HEK293T (cell line): ENCODE data around the gene ITIH1.

ENCODE experiments used
- CTCF ChIA-PET: fragments of 350-600 bp; formaldehyde crosslinking; extraction: SDS; loops from one replicate; lab custom pipeline; 2021; ENCODE audit warnings: antibody characterized with exemption, inconsistent platforms; lab: Yijun Ruan, JAX
- POLR2A ChIA-PET: fragments of 350-600 bp; formaldehyde crosslinking; extraction: SDS; loops from one replicate; lab custom pipeline; 2020; ENCODE audit warnings: antibody characterized with exemption, inconsistent platforms; lab: Yijun Ruan, JAX
- DNase-seq: peaks from one replicate; pipeline ENCODE4 v3.0.0; 2012; ENCODE audit warnings: mixed read lengths; ENCODE audit errors: extremely low spot score
- ARNT ChIP-seq: fragments of 450-650 bp; IDR thresholded peaks from 2 replicates; pipeline ENCODE4 v1.6.1; 2017; ENCODE audit warnings: mild to moderate bottlenecking
- BHLHE40 ChIP-seq: fragments of 450-650 bp; IDR thresholded peaks from 2 replicates; pipeline ENCODE4 v1.6.1; 2016; ENCODE audit warnings: mild to moderate bottlenecking, moderate library complexity, borderline replicate concordance
- CTBP1 ChIP-seq: fragments of 450-650 bp; IDR thresholded peaks from 2 replicates; pipeline ENCODE4 v1.6.1; 2016; ENCODE audit warnings: borderline replicate concordance
- ELF4 ChIP-seq: fragments of 450-650 bp; IDR thresholded peaks from 2 replicates; pipeline ENCODE4 v1.6.1; 2017; ENCODE audit warnings: antibody characterized with exemption
- FOXA1 ChIP-seq: fragments of 450-650 bp; IDR thresholded peaks from 2 replicates; pipeline ENCODE4 v1.6.1; 2016; ENCODE audit warnings: mild to moderate bottlenecking
- FOXK2 ChIP-seq: fragments of 450-650 bp; IDR thresholded peaks from 2 replicates; pipeline ENCODE4 v1.6.1; 2016; ENCODE audit warnings: mild to moderate bottlenecking
- FOXM1 ChIP-seq: fragments of 450-650 bp; IDR thresholded peaks from 2 replicates; pipeline ENCODE4 v1.6.1; 2017; ENCODE audit warnings: mild to moderate bottlenecking, borderline replicate concordance
- HDGF ChIP-seq: fragments of 450-650 bp; IDR thresholded peaks from 2 replicates; pipeline ENCODE4 v1.6.1; 2017; ENCODE audit warnings: antibody characterized with exemption, borderline replicate concordance
- L3MBTL2 ChIP-seq: fragments of 450-650 bp; conservative IDR thresholded peaks from 2 replicates; pipeline ENCODE4 v1.6.1; 2016; ENCODE audit warnings: mild to moderate bottlenecking
- LEF1 ChIP-seq: fragments of 450-650 bp; IDR thresholded peaks from 2 replicates; pipeline ENCODE4 v1.6.1; 2017; ENCODE audit warnings: mild to moderate bottlenecking, borderline replicate concordance
- NFRKB ChIP-seq: fragments of 450-650 bp; IDR thresholded peaks from 2 replicates; pipeline ENCODE4 v1.6.1; 2016; ENCODE audit warnings: mild to moderate bottlenecking, moderate library complexity
- PKNOX1 ChIP-seq: fragments of 450-650 bp; IDR thresholded peaks from 2 replicates; pipeline ENCODE4 v1.6.1; 2016
- SP1 ChIP-seq: fragments of 450-650 bp; IDR thresholded peaks from 2 replicates; pipeline ENCODE4 v1.6.1; 2017
- SUZ12 ChIP-seq: fragments of 450-650 bp; IDR thresholded peaks from 2 replicates; pipeline ENCODE4 v1.6.1; 2016; ENCODE audit warnings: mild to moderate bottlenecking
- TARDBP ChIP-seq: fragments of 450-650 bp; IDR thresholded peaks from 2 replicates; pipeline ENCODE4 v1.6.1; 2016
- ZNF384 ChIP-seq: fragments of 450-650 bp; IDR thresholded peaks from 2 replicates; pipeline ENCODE4 v1.6.1; 2016

ITIH1 gene

GRCh38 chr3:52784931-52785590 lies 7.7 kb downstream of the ITIH1 start:
- ChIA-PET POLR2A (interaction anchor here (4.8 kb wide), 1 partner anchor 14 kb away, joined by 17 read pairs; the partner anchor contains the start of gene NEK4), CTCF (interaction anchor here (2.1 kb wide), 1 partner anchor 13 kb away, joined by 5 read pairs; no protein-coding TSS in a partner anchor)
- no peak for DNase-seq

DNA sequence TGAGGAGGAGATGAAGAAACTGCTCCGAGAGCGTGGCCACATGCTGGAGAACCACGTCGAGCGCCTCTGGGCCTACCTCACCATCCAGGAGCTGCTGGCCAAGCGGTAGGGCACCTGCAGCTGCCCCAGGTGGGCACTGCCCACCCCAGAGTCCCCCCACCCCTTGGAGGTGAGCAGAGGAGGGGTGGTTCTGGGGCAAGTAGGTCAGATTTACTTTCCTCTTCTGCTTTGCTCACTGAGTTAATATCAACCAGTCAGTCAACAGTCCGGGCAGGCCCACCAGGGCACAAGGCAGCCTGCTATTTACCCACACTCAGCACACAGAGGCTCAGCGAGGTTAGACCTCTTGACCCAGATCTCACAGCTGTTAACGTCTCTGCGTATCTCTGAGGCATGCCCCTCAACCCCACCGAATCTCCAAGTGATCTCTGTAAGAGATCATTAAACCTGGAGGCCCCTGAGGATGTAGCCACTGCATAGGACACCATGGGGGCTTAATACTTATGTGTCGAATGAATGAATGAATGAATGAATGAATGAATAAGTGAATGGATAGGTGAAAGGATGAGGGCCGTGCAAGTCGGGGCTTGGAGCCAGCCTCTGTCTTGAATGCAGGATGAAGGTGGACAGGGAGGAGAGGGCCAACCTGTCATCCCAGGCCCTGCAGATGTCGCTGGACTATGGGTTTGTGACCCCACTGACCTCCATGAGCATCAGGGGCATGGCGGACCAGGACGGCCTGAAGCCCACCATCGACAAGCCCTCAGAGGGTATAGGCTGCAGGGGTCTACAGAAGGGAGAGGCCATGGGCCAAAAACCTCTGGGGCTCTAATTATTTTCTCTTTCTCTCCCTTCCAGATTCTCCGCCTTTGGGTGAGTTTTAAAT lies 9.2 kb downstream of the ITIH1 start:
- ChIA-PET CTCF (interaction anchor here (2.1 kb wide), 1 partner anchor 12 kb away, joined by 5 read pairs; no protein-coding TSS in a partner anchor), POLR2A (interaction anchor here (4.8 kb wide), 1 partner anchor 16 kb away, joined by 17 read pairs; the partner anchor contains the start of gene NEK4)
- TF ChIP-seq TARDBP (no peak), BHLHE40 (no peak), HDGF (no peak), SUZ12 (no peak), ARNT (no peak), SP1 (no peak), LEF1 (no peak), NFRKB (no peak), FOXK2 (no peak), FOXA1 (no peak), ZNF384 (no peak), FOXM1 (no peak), CTBP1 (no peak)
- no peak for DNase-seq

More at GRCh38 chr3:52784931-52785590, 7.7 kb downstream of the ITIH1 start:
- TF ChIP-seq BHLHE40 (no peak), ARNT (no peak), ZNF384 (no peak), L3MBTL2 (no peak), CTBP1 (no peak), TARDBP (no peak), NFRKB (no peak), FOXA1 (no peak), SP1 (no peak), HDGF (no peak), FOXM1 (no peak), PKNOX1 (no peak), FOXK2 (no peak), ELF4 (no peak)

DNA sequence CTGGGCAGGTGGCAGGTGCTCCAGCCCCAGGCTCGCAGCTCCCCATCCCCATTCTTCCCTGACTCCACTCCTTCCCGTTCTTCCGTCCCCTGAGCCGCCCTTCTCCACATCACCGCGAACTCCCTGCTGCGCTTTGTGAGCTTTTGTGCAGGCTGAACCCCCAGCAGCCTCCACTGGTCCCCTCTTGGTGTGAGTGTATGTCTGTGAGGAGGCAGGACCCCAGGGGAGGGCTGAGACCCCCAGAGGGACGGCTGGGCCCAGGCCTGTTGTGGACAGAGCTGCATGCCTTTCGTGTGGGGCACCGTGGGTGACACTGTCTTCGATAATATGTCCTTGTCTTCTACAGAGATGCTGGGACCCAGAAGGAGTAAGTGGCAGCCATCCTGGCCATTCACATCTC lies 9.8 kb downstream of the ITIH1 start:
- no peak for DNase-seq
- TF ChIP-seq LEF1 (no peak), ZNF384 (no peak), SUZ12 (no peak), L3MBTL2 (no peak), FOXK2 (no peak), BHLHE40 (no peak), SP1 (no peak), TARDBP (no peak), ELF4 (no peak), ARNT (no peak), NFRKB (no peak), FOXA1 (no peak), CTBP1 (no peak), PKNOX1 (no peak), HDGF (no peak), FOXM1 (no peak)
- POLR2A ChIA-PET: interaction anchor here (4.8 kb wide), 1 partner anchor 16 kb away, joined by 17 read pairs; the partner anchor contains the start of gene NEK4
- CTCF ChIA-PET: interaction anchor here (0.7 to 1.2 kb wide), 2 partner anchors 11 to 34 kb away, joined by 3 to 4 read pairs; no protein-coding TSS in a partner anchor

DNA sequence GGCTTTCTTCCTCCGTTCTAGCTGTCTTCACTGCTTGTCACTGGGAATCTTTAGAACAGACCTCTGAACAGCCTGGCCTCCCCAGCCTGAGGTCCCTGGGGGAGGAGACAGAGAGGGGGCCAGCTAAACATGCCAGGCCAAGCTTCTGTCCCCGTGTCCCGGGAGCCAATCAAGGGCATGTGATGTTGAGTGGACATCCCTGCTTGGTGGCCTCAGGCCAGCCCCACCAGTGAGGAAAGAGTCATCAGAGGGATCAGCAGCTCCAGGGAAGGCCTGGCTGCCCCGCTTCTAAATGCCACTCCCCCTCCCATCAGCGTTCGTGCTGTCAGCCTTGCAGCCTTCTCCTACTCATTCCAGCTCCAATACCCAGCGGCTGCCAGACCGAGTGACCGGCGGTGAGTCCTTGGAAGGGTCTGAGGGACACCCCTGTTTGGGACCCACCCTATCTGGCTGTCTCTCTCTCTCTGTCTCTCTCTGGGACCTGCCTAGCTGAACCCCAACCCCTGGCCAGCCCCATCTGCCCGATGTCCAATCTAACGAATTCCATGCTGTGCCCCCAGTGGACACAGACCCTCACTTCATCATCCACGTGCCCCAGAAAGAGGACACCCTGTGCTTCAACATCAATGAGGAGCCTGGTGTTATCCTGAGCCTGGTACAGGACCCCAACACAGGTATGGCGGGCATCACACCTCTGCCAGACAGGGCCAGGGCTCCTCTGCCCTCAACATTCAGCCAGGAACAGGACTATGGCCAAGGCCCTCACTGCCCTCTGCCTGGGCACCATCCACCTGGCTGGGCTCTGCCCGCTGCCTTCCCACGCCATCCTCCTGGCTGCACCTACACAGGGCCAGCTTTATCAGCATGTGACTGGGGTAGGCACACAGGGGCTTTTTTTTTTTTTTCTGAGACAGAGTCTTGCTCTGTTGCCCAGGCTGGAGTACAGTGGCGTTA lies 10.6 kb downstream of the ITIH1 start:
- POLR2A ChIA-PET: interaction anchor here (4.8 kb wide), 1 partner anchor 17 kb away, joined by 17 read pairs; the partner anchor contains the start of gene NEK4
- CTCF ChIA-PET: interaction anchor here (0.7 to 1.2 kb wide), 2 partner anchors 12 to 33 kb away, joined by 3 to 4 read pairs; no protein-coding TSS in a partner anchor
- no peak for TF ChIP-seq CTBP1
- no peak for TF ChIP-seq FOXA1
- no peak for TF ChIP-seq PKNOX1
- no peak for TF ChIP-seq ELF4
- TF ChIP-seq SP1: no peak
- TF ChIP-seq SUZ12: no peak
- TF ChIP-seq ZNF384: no peak
- no peak for TF ChIP-seq HDGF
- TF ChIP-seq FOXM1: no peak
- no peak for TF ChIP-seq BHLHE40
- TF ChIP-seq ARNT: no peak
- TF ChIP-seq LEF1: no peak
- TF ChIP-seq TARDBP: no peak
- TF ChIP-seq L3MBTL2: no peak
- no peak for TF ChIP-seq FOXK2
- no peak for TF ChIP-seq NFRKB
- DNase-seq: no peak
